Measurements from ENCODE around the gene SEZ6L2.

DNA sequence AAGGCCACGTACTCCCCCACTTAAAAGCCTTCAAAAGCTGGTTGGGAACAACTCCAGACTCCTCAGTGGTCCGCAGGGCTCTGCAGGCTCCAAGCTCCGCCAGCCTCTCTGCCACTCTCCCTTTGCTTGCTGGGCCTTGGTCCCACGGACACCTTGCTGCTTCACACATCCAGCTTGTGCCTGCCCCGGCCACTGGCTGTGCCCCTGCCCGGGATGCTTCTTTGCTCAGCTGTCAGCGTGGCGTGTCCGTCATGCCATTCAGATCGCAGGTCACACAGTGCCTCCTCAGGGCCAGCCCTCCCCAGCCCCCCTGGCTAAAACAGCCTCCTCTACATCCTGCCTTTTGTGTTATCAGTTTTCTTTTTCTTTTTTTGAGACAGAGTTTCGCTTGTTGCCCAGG is 12.7 kb upstream of the SEZ6L2 start:
- TF ChIP-seq YY1 (IDR thresholded peaks at IDR 0.05; ENCODE audit: insufficient read depth, insufficient read length), result no peak
- TF ChIP-seq ZNF274 (IDR thresholded peaks at IDR 0.05; ENCODE audit: low read depth, low read length), result no peak

Data from NT2/D1 (cell line).